Measurements from ENCODE around the gene MCC. TPM values are rescaled to one million over a fixed set of nuclear protein-coding genes. Genes with fewer than 3 reads are reported as not detected.

MCC gene
- polyA plus RNA-seq, 5 donors = 12.5 to 17.2 (median 15.7) TPM

GRCh38 chr5:113036321-113036720 lies 451.9 kb downstream of the MCC start:
- DNase-seq = no peak

GRCh38 chr5:113035096-113035495 lies 453.2 kb downstream of the MCC start:
- no peak for DNase-seq

GRCh38 chr5:113034182-113034773 lies 454.0 kb downstream of the MCC start:
- no peak for DNase-seq

GRCh38 chr5:113031557-113031956 lies 456.7 kb downstream of the MCC start:
- DNase-seq = no peak

- DNase-seq = no peak
Measured at GRCh38 chr5:113031104-113031503, 457.1 kb downstream of the MCC start.

GRCh38 chr5:113029614-113030013 lies 458.6 kb downstream of the MCC start:
- DNase-seq = no peak

- no peak for DNase-seq
Measured at GRCh38 chr5:113027431-113027830, 460.8 kb downstream of the MCC start.

- no peak for DNase-seq
Measured at GRCh38 chr5:113027015-113027414, 461.2 kb downstream of the MCC start.

GRCh38 chr5:113026211-113026610 lies 462.0 kb downstream of the MCC start:
- DNase-seq = no peak

GRCh38 chr5:113025596-113025995 lies 462.7 kb downstream of the MCC start:
- no peak for DNase-seq

GRCh38 chr5:113024076-113024697 lies 464.1 kb downstream of the MCC start:
- peak; percentile 62 to 67 for DNase-seq

- DNase-seq = no peak
Measured at GRCh38 chr5:113022661-113023060, 465.6 kb downstream of the MCC start.

- no peak for DNase-seq
Measured at GRCh38 chr5:113020461-113021273, 467.6 kb downstream of the MCC start.

GRCh38 chr5:113017881-113018635 lies 470.2 kb downstream of the MCC start:
- DNase-seq = no peak

- DNase-seq = no peak
Measured at GRCh38 chr5:113005454-113005853, 482.8 kb downstream of the MCC start.

- no peak for DNase-seq
Measured at GRCh38 chr5:113003763-113004162, 484.5 kb downstream of the MCC start.

- DNase-seq = no peak
Measured at GRCh38 chr5:113002423-113002822, 485.8 kb downstream of the MCC start.

- DNase-seq = no peak
Measured at GRCh38 chr5:113000466-113000865, 487.8 kb downstream of the MCC start.

GRCh38 chr5:112998296-112998695 lies 490.0 kb downstream of the MCC start:
- no peak for DNase-seq

GRCh38 chr5:112996830-112997374 lies 491.4 kb downstream of the MCC start:
- DNase-seq = no peak

- DNase-seq = peak; percentile 60 to 69
Measured at GRCh38 chr5:112995764-112996618, 492.3 kb downstream of the MCC start.

All from right lung (tissue), 5 donors.